Astrocyte of the hippocampus (primary cell): Measurements from ENCODE around the gene DEK.
A peak's percentile ranks its signal among the peaks of the same experiment; 100 is the strongest.
"Not testable (repeated sequence)": the region's sequence is repeated elsewhere in the genome, so short reads cannot be mapped to it uniquely, and the experiment has no call there.

Source experiments
- DNase-seq: peaks from one replicate; pipeline ENCODE4 v3.0.0; 2011; ENCODE audit warnings: low read depth, low spot score

DEK gene

DNA sequence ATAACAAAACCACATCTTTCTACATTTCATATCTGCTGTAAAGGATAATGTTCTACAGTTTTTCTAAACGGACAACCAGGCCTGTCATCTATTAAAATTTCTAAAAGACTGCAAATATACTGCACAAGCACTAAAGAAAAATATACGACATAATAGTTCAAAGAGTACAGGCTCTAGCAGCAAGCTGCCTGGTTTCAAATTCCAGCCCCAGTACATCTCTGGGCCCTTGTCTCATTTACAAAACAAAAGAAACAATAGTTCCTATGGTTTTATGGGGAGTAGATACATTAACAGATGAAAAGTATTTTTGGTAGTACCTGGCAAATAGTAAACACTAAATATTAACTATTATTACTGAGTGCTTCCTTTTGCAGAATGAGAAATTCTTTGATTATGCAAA is 24.1 kb downstream of the DEK start:
- no peak for DNase-seq

DNA sequence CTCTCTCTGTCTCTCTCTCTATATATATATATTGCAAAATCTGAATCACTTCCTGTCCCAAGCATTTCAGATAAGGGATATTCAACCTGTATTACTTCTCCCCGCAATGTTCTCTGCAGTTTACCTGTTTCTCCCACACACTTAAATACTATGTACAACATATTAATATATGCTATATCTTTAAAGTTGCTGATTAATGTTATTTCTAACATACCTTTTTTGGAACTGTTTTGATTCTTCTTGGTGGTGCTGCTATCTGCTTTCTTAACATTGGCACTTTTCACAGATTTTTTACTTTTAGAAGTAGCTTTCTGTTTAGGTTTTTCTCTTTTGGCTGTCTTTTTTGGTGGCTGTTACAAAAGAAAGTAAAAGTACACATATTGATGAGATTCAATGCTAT is 27.2 kb downstream of the DEK start:
- DNase-seq: no peak

DNA sequence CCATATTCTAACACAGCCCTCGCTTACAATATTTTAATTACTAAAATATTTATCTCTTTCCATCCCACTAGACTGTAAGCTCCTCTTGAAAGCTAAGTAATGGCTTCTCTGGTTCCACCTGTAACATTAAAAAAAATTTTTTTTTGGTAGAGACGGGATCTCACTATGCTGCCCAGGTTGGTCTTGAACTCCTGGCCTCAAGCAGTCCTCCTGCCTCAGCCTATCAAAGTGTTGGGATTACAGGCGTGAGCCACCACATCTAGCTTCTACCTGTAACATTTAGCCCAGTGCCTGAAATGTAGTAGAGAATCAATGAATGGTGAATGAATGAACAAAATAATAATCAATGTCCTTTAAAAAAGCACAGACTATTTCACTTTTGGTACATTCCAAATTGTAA is 28.8 kb downstream of the DEK start:
- no peak for DNase-seq

DNA sequence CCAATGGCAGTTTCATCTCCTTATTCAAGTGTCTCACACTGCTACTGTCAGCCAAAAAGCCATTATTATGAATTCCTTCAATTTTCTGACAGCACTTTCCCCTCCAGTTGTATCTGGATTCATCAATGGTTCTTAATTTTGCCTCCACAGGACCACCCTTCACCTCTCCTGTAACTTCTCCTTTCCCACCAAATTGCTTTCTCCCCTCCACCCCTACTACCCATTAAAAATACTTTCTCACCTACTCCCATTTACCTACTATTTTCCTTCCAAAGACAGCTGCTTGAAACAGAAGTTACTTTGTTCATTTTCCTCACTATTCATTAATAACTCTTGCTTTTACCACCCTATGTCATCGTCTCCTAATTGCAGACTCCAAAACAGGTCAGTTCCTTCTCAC is 29.8 kb downstream of the DEK start:
- DNase-seq: no peak

GRCh38 chr6:18233770-18234169 is 30.6 kb downstream of the DEK start:
- DNase-seq: not testable (repeated sequence)

DNA sequence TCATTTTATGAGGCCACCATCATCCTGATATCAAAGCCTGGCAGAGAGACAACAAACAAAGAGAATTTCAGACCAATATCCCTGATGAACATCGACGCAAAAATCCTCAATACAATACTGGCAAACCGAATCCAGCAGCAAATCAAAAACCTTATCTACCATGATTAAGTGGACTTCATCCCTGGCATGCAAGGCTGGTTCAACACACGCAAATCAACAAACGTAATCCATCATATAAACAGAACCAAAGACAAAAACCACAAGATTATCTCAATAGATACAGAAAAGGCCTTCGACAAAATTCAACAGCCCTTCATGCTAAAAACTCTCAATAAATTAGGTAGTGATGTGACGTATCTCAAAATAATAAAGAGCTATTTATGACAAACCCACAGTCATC is 32.5 kb downstream of the DEK start:
- DNase-seq: not testable (repeated sequence)

DNA sequence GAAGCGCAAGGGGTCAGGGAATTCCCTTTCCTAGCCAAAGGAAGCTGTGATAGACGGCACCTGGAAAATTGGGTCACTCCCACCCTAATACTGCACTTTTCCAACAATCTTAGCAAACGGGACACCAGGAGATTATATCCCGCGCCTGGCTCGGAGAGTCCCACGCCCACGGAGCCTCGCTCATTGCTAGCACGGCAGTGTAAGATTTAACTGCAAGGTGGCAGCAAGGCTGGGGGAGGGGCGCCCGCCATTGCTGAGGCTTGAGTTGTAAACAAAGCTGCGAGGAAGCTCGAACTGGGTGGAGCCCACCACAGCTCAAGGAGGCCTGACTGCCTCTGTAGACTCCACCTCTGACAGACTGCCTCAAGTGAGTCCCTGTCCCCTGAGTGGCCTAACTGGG is 35.7 kb downstream of the DEK start:
- DNase-seq: not testable (repeated sequence)

- not testable (repeated sequence) for DNase-seq
These were observed 37.2 kb downstream of the DEK start for GRCh38 chr6:18227166-18227565.

DNA sequence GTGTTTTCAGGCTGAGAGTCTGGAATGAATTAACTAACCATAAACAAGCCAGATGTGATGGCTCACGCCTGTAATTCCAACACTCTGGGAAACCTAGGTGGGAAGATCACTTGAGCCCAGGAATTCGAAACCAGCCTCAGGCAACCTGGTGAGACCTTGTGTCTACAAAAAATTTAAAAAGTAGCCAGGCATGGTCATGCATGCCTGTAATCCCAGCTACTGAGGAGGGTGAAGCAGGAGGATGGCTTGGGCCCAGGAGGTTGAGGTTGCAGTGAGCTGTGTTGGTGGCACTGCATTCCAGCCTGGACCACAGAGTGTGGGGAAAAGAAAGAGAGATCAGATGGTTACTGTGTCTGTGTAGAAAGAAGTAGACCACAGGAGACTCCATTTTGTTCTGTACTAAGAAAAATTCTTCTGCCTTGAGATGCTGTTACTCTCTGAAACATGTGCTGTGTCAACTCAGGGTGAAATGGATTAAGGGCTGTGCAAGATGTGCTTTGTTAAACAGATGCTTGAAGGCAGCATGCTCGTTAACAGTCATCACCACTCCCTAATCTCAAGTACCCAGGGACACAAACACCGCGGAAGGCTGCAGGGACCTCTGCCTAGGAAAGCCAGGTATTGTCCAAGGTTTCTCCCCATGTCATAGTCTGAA is 37.8 kb downstream of the DEK start:
- peak; percentile 96 for DNase-seq

- no peak for DNase-seq
These were observed 43.1 kb downstream of the DEK start for GRCh38 chr6:18221288-18221615.

- DNase-seq: no peak
These were observed 44.7 kb downstream of the DEK start for GRCh38 chr6:18219591-18219990.

- no peak for DNase-seq
These were observed 46.1 kb downstream of the DEK start for GRCh38 chr6:18218233-18218632.

GRCh38 chr6:18216411-18216810 is 47.9 kb downstream of the DEK start:
- DNase-seq: peak; percentile 85

GRCh38 chr6:18215436-18215835 is 48.9 kb downstream of the DEK start:
- no peak for DNase-seq

DNA sequence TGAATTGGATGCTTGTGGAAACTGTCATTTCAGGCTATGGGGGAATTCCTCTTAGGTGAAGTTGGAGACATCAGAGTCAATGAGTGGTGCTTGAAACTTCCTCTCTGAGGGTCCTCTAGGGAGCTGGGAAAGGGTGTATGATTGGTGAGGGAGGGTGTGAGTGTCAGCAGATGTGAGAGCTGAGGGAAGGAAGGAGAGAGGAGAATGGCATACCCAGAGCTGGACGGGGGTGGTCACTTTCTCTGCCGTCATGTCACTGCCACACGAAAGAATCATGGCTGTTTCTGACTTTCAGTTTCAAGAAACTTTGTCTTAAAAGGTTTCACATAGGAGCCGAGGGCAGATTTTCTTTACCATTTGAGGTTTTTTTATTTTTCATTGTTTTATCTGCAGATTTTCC is 50.3 kb downstream of the DEK start:
- no peak for DNase-seq

- DNase-seq: no peak
These were observed 50.9 kb downstream of the DEK start for GRCh38 chr6:18213439-18213838.

DNA sequence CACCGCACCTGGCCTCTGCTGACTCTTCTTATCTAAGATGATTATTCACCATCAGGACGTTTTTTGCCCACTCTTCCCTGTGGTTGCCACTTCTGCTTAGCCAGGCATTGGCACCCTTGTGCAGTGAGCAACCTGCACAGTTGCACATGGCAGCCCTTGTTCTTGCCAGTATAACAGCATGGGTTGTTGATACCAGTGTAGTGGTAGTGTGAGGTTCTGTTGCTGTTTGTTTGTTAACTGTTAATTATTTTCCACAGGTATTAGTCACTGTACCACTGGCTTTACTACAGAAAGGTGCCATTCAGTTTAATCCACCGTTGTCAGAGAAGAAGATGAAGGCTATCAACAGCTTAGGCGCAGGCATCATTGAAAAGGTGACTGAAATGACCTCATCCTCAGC is 52.1 kb downstream of the DEK start:
- DNase-seq: no peak

GRCh38 chr6:18211338-18211737 is 53.0 kb downstream of the DEK start:
- DNase-seq: no peak

DNA sequence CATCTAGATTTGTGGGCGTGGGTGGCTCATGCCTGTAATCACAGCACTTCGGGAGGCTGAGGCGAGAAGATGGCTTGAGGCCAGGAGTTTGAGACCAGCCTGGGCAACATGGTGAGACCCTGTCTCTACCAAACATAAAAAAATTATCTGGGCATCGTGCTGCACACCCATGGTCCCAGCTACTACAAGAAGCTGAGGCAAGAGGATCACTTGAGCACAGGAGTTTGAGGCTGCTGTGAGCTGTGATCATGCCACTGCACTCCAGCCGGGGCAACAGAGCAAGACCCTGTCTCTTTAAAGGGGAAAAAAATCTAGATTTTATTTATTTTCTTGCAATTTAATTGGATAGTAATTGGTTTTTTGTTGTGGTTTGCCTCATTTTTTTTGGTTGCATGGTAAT is 53.6 kb downstream of the DEK start:
- DNase-seq: no peak

DNA sequence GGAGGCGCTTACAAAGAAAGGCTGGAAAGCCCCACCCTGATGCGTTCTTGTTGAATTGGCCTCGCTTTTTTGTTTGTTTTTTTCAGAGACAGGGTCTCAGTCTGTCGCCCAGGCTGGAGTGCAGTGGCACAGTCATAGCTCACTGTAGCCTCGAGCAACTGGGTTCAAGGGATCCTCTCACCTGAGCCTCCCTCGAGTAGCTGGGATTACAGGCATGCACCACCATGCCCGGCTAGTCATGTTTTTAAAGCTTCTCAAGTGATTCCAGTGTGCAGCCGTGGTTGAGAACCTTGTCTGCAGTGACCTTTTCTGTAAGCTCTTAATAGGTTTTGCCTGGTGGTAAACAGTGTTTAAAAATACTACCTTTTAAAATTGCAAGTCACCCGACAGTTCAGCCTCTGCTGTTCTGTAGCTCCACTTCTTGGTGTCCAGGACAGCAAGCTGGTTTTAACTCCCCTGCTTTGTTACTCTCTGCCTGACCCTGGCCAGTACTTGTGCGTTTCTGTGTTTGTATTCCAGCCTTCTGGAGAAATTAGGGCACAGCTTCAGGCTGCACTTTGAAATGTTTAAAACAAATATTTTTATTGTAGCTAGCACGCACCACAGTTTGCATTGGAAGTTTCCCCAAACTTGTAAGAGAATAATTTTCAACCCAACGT is 54.7 kb downstream of the DEK start:
- DNase-seq: no peak

DNA sequence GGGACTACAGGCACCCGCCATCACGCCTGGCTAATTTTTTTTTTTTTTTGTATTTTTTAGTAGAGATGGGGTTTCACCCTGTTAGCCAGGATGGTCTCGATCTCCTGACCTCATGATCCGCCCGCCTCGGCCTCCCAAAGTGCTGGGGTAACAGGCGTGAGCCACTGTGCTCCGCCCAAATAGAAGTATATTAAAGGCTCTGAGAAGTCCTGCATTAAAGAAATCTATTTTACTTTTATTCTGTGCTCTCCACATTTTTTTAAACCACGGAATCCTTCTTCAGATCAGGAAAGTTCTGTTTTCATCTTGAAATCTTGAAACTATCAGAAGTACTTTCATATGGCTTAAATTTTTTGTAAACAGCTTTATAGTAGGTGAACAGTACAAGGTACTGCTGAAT is 55.6 kb downstream of the DEK start:
- not testable (repeated sequence) for DNase-seq

- no peak for DNase-seq
These were observed 56.4 kb downstream of the DEK start for GRCh38 chr6:18207949-18208348.

- DNase-seq: no peak
These were observed 56.9 kb downstream of the DEK start for GRCh38 chr6:18207438-18207837.

GRCh38 chr6:18206591-18206990 is 57.7 kb downstream of the DEK start:
- DNase-seq: no peak
